Heart left ventricle (tissue), 16 donors: ENCODE data around the gene RPL39L. TPM values are rescaled to one million over a fixed set of nuclear protein-coding genes. Genes with fewer than 3 reads are reported as not detected.

ENCODE experiments used
- ATAC-seq, 4 donors: fragments of 200-7000 bp; cut with Tn5 transposase; one replicate each; pipeline ENCODE4 v1.9.1; 2020 to 2022; ENCODE audit warnings: moderate library complexity in 4 of 4, mild to moderate bottlenecking in 3 of 4, moderate number of reproducible peaks in 1 of 4
- DNase-seq, 5 donors: peaks; one replicate each; pipeline ENCODE4 v3.0.0-alpha.2; 2020
- H3K27ac ChIP-seq, 12 donors: fragments of 200-600 bp; sonication (generic) in 4 of 12; one replicate each; pipeline versions ENCODE4 v1.5.0 to v1.8.0; 2016 to 2022; ENCODE audit warnings: mild to moderate bottlenecking in 2 of 12
- H3K27me3 ChIP-seq, 9 donors: fragments of 200-600 bp; sonication (generic) in 2 of 9; one replicate each; pipeline versions ENCODE4 v1.5.1 to v1.8.0; 2016 to 2022; ENCODE audit warnings: mild to moderate bottlenecking in 3 of 9
- H3K36me3 ChIP-seq, 9 donors: fragments of 200-600 bp; sonication (generic) in 2 of 9; one replicate each; pipeline versions ENCODE4 v1.5.0 to v1.8.0; 2018 to 2022; ENCODE audit warnings: mild to moderate bottlenecking in 2 of 9
- H3K4me1 ChIP-seq, 12 donors: fragments of 200-600 bp; sonication (generic) in 4 of 12; one replicate each; pipeline versions ENCODE4 v1.5.0 to v1.8.0; 2016 to 2022; ENCODE audit warnings: mild to moderate bottlenecking in 3 of 12
- H3K4me3 ChIP-seq, 12 donors: fragments of 200-600 bp; sonication (generic) in 4 of 12; one replicate each; pipeline versions ENCODE4 v1.5.0 to v1.8.0; 2017 to 2022; ENCODE audit warnings: mild to moderate bottlenecking in 9 of 12, moderate library complexity in 4 of 12
- H3K9me3 ChIP-seq, 12 donors: fragments of 200-600 bp; sonication (generic) in 4 of 12; one replicate each; pipeline versions ENCODE4 v1.5.0 to v1.8.0; 2016 to 2022; ENCODE audit warnings: mild to moderate bottlenecking in 1 of 12
- POLR2A ChIP-seq, 2 donors: fragments of 450-650 bp; IDR thresholded peaks; one replicate each; pipeline ENCODE4 v1.6.1; 2017; ENCODE audit warnings: antibody characterized with exemption in 2 of 2, mild to moderate bottlenecking in 2 of 2, moderate library complexity in 2 of 2
- WGBS, 4 donors: extraction: QIAGEN DNeasy Blood & Tissue Kit in 2 of 4; methylation state at CpG; one replicate each; pipeline versions ENCODE4 v1.1.5 to v1.1.7; 2013 to 2018; 5-methylcytosine and 5-hydroxymethylcytosine counted together
- intact Hi-C, 10 donors: fragments of 100-400 bp; cut with DNase I; formaldehyde crosslinking; loops; one replicate each; pipeline versions ENCODE4 v1.11.1 to v1.14.2; 2022
- polyA plus RNA-seq, 2 donors: library from polyadenylated mRNA; stranded (reverse); fragments of 200-250 nt; gene quantifications; one replicate each; pipeline ENCODE4 v1.2.3, GENCODE V29; 2013
- total RNA-seq, 9 donors: library from RNA; depleted of rRNA in 2 of 9; stranded (reverse); fragments of >200 nt in 2 of 9; fragmentation: NEBNext Ultra II Directional in 3 of 9; extraction: Animal tissue kit (Norgen Biotek cat#: 25700) in 3 of 9; gene quantifications; one replicate each; pipeline versions ENCODE4 v1.1.0 to v1.2.4, GENCODE V29; 2016 to 2023
- TF ChIP-seq, protein P1 (sequence below), 12 donors: fragments of 200-600 bp; sonication (generic) in 4 of 12; IDR thresholded peaks; one replicate each; pipeline versions ENCODE4 v1.5.0 to v1.8.0; 2018 to 2022; ENCODE audit warnings: antibody characterized with exemption in 12 of 12, mild to moderate bottlenecking in 5 of 12
- donor health status: ischemic (EF 13 %, LVEDD 7.1; RV severe dilation, severe dysfunction).
- donor health status: healthy with polysubstance abuse.
- donor health status: DM: no; HTN: yes; CAD: no.
- donor health status: DM: no; HTN: no; CAD: no.
- donor health status: ischemic (EF 25% LVEDD 6.9; RV normal size, moderate dysfunction).
- donor health status: ischemic (EF 25% LVEDD 5.7; RV mildly dilated, moderate dysfunction).
- donor health status: healthy.
- donor health status: DM: yes; HTN: yes; CAD: no.
- donor health status: ischemic (EF 35%, LVEDD 5.7; RV mildly dilated, moderate dysfunction).
- donor health status: nonischemic (EF 11% LVEDD 7.7; RV severe dilation, severe dysfunction).
- donor health status: DM: yes; HTN: yes; CAD: no.
- donor health status: PGD.
- donor health status: ischemic (EF 29% LVEDD 5.4; RV normal size, mild dysfunction).
- donor health status: nonischemic (EF 23%, LVEDD 6.1; RV moderate dilation, normal function).

Gene RPL39L
- total and polyA plus RNA-seq, 11 donors: 1.9 to 16.3 (median 4.6) TPM

GRCh38 chr3:187167777-187168176 lies 28.5 kb upstream of the RPL39L start:
- ATAC-seq (peak; percentile 45 to 78 (median 68)), DNase-seq (peak in 4 of 5 donors; percentile 27 to 57 (median 32))
- Histone ChIP-seq H3K27me3 (no peaks in the 10 kb centered on the region), H3K27ac (peak overlapping the region in 7 of 12 donors; percentile 42 to 77 (median 55)), H3K9me3 (no peaks in the 10 kb centered on the region), H3K4me1 (peaks cover 0 to 25% (median 6%) of the 10 kb centered on the region in 12 donors), H3K36me3 (no peaks in the 10 kb centered on the region), H3K4me3 (no peak overlapping the region)
- no peak for TF ChIP-seq POLR2A (IDR thresholded peaks at IDR 0.05)
- TF ChIP-seq, protein P1, sequence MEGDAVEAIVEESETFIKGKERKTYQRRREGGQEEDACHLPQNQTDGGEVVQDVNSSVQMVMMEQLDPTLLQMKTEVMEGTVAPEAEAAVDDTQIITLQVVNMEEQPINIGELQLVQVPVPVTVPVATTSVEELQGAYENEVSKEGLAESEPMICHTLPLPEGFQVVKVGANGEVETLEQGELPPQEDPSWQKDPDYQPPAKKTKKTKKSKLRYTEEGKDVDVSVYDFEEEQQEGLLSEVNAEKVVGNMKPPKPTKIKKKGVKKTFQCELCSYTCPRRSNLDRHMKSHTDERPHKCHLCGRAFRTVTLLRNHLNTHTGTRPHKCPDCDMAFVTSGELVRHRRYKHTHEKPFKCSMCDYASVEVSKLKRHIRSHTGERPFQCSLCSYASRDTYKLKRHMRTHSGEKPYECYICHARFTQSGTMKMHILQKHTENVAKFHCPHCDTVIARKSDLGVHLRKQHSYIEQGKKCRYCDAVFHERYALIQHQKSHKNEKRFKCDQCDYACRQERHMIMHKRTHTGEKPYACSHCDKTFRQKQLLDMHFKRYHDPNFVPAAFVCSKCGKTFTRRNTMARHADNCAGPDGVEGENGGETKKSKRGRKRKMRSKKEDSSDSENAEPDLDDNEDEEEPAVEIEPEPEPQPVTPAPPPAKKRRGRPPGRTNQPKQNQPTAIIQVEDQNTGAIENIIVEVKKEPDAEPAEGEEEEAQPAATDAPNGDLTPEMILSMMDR (IDR thresholded peaks at IDR 0.05): no peak
- intact Hi-C loops: loop anchor here in 5 of 10 donors (2.0 to 10.0 kb wide), 6 partner anchors 53 to 553 kb away; partner anchors contain the start of genes AHSG (in 4 of the 5) and ST6GAL1 (in 1 of the 5)
- 38 to 43% (median 41%) methylated on average over 5 of the region's 5 CpGs for WGBS, 4 donors

- Histone ChIP-seq H3K9me3 (no peaks in the 10 kb centered on the region), H3K36me3 (no peaks in the 10 kb centered on the region), H3K27me3 (no peaks in the 10 kb centered on the region), H3K4me3 (no peak overlapping the region), H3K4me1 (peaks cover 0 to 25% (median 6%) of the 10 kb centered on the region in 12 donors), H3K27ac (peak overlapping the region in 3 of 12 donors; percentile 44 to 67 (median 55))
- intact Hi-C loops: loop anchor here in 5 of 10 donors (2.0 to 10.0 kb wide), 6 partner anchors 52 to 552 kb away; partner anchors contain the start of genes AHSG (in 4 of the 5) and ST6GAL1 (in 1 of the 5)
- ATAC-seq (no peak), DNase-seq (no peak)
- TF ChIP-seq, protein P1 (IDR thresholded peaks at IDR 0.05): no peak
- no peak for TF ChIP-seq POLR2A (IDR thresholded peaks at IDR 0.05)
- WGBS, 4 donors: 86 to 92% (median 91%) methylated on average over 8 of the region's 8 CpGs
Observed at GRCh38 chr3:187166750-187167149, 27.5 kb upstream of the RPL39L start.

GRCh38 chr3:187165144-187165543 lies 25.8 kb upstream of the RPL39L start:
- ATAC-seq (peak in 3 of 4 donors; percentile 18 to 45 (median 35)), DNase-seq (peak in 1 of 5 donors; percentile 31)
- Histone ChIP-seq H3K4me3 (no peak overlapping the region), H3K36me3 (no peaks in the 10 kb centered on the region), H3K27me3 (no peaks in the 10 kb centered on the region), H3K27ac (no peak overlapping the region), H3K4me1 (peaks cover 0 to 25% (median 6%) of the 10 kb centered on the region in 12 donors), H3K9me3 (peaks cover 0 to 3% (median 0%) of the 10 kb centered on the region in 12 donors)
- intact Hi-C loops: loop anchor here in 8 of 10 donors (1.0 to 10.0 kb wide), 11 partner anchors 50 to 550 kb away; partner anchors contain the start of genes AHSG (in 4 of the 8) and ST6GAL1 (in 3 of the 8)
- TF ChIP-seq, protein P1 (IDR thresholded peaks at IDR 0.05): peak; percentile 54 to 87 (median 77)
- TF ChIP-seq POLR2A (IDR thresholded peaks at IDR 0.05): no peak
- WGBS, 4 donors: 0 to 1% (median 1%) methylated on average over 3 of the region's 3 CpGs

- H3K4me3 ChIP-seq: no peak overlapping the region
- 66 to 72% (median 70%) methylated on average over 6 of the region's 6 CpGs for WGBS, 4 donors
- no peak overlapping the region for H3K27ac ChIP-seq
- ATAC-seq (no peak), DNase-seq (no peak)
- no peaks in the 10 kb centered on the region for H3K36me3 ChIP-seq
- intact Hi-C loops: loop anchor here in 6 of 10 donors (2.0 to 10.0 kb wide), 8 partner anchors 45 to 548 kb away; partner anchors contain the start of genes AHSG (in 4 of the 6) and ST6GAL1 (in 1 of the 6)
- TF ChIP-seq POLR2A (IDR thresholded peaks at IDR 0.05): no peak
- TF ChIP-seq, protein P1 (IDR thresholded peaks at IDR 0.05): no peak
- peaks cover 0 to 5% (median 0%) of the 10 kb centered on the region in 12 donors for H3K4me1 ChIP-seq
- peaks cover 0 to 15% (median 0%) of the 10 kb centered on the region in 12 donors for H3K9me3 ChIP-seq
- no peaks in the 10 kb centered on the region for H3K27me3 ChIP-seq
Observed at GRCh38 chr3:187162265-187162953, 23.1 kb upstream of the RPL39L start.
